Measurements from ENCODE around the gene MCM8.

Gene MCM8

GRCh38 chr20:5928836-5929715 is 21.4 kb upstream of the MCM8 start:
- H3K4me1 ChIP-seq (ENCODE audit: low read length): no peaks in the 10 kb centered on the region
- no peaks in the 10 kb centered on the region for H3K79me2 ChIP-seq (ENCODE audit: low read length)
- no peak overlapping the region for H2AFZ ChIP-seq (ENCODE audit: low read length)
- H4K20me1 ChIP-seq (ENCODE audit: insufficient read depth, low read length): no peaks in the 10 kb centered on the region
- no peaks in the 10 kb centered on the region for H3K9me3 ChIP-seq (replicated peaks; ENCODE audit: insufficient read depth, low read length)
- no peaks in the 10 kb centered on the region for H3K36me3 ChIP-seq (replicated peaks; ENCODE audit: insufficient read depth, low read length)
- H3K9me2 ChIP-seq (replicated peaks; ENCODE audit: insufficient read depth, low read length): no peaks in the 10 kb centered on the region
- no peak overlapping the region for H3K4me3 ChIP-seq (ENCODE audit: low read length)
- no peak for TF ChIP-seq CTCF (IDR thresholded peaks at IDR 0.05; ENCODE audit: low read length)
- TF ChIP-seq EZH2 (optimal IDR thresholded peaks at IDR 0.05; ENCODE audit: low read depth, low read length): no peak
- no peak for TF ChIP-seq EZH2phosphoT487 (IDR thresholded peaks at IDR 0.05; ENCODE audit: low read length)
- H3K27ac ChIP-seq (ENCODE audit: low read length): no peak overlapping the region
- DNase-seq: no peak
- no peak overlapping the region for H3K4me2 ChIP-seq (ENCODE audit: low read depth, low read length)
- no peaks in the 10 kb centered on the region for H3K27me3 ChIP-seq (replicated peaks; ENCODE audit: insufficient read depth, low read length)
- H3F3A ChIP-seq (ENCODE audit: insufficient read depth, low read length): no peaks in the 10 kb centered on the region
- H3K9ac ChIP-seq (ENCODE audit: low read length): no peak overlapping the region

DNA sequence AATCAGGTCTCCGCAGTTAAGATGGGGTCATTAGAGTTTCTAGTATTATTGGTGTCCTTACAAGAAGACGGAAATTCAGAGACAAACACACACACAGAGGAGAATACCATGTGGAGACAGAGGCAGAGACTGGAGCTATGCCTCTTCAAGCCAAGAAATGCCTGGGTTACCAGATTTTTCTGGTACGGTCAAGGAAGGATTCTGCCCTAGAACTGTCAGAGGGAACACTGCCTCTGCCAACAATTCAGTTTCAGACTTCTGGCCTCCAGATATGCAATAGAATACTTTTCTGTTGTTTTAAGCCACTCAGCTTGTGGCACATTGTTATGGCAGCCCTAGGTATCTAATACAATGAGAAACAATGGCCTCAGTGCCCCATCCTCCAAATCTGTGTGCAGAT is 19.0 kb upstream of the MCM8 start:
- Histone ChIP-seq H3K4me2 (ENCODE audit: low read depth, low read length) (no peak overlapping the region), H3F3A (ENCODE audit: insufficient read depth, low read length) (no peaks in the 10 kb centered on the region), H3K27ac (ENCODE audit: low read length) (no peak overlapping the region), H3K36me3 (replicated peaks; ENCODE audit: insufficient read depth, low read length) (no peaks in the 10 kb centered on the region), H2AFZ (ENCODE audit: low read length) (no peak overlapping the region), H3K79me2 (ENCODE audit: low read length) (no peaks in the 10 kb centered on the region), H3K4me3 (ENCODE audit: low read length) (no peak overlapping the region), H4K20me1 (ENCODE audit: insufficient read depth, low read length) (no peaks in the 10 kb centered on the region), H3K9me3 (replicated peaks; ENCODE audit: insufficient read depth, low read length) (no peaks in the 10 kb centered on the region), H3K4me1 (ENCODE audit: low read length) (no peaks in the 10 kb centered on the region), H3K9me2 (replicated peaks; ENCODE audit: insufficient read depth, low read length) (no peaks in the 10 kb centered on the region), H3K27me3 (replicated peaks; ENCODE audit: insufficient read depth, low read length) (no peaks in the 10 kb centered on the region), H3K9ac (ENCODE audit: low read length) (no peak overlapping the region)
- TF ChIP-seq EZH2phosphoT487 (IDR thresholded peaks at IDR 0.05; ENCODE audit: low read length) (no peak), CTCF (IDR thresholded peaks at IDR 0.05; ENCODE audit: low read length) (no peak), EZH2 (optimal IDR thresholded peaks at IDR 0.05; ENCODE audit: low read depth, low read length) (no peak)
- no peak for DNase-seq

GRCh38 chr20:5932796-5933195 is 17.7 kb upstream of the MCM8 start:
- no peak overlapping the region for H2AFZ ChIP-seq (ENCODE audit: low read length)
- H3K27me3 ChIP-seq (replicated peaks; ENCODE audit: insufficient read depth, low read length): no peaks in the 10 kb centered on the region
- no peaks in the 10 kb centered on the region for H3F3A ChIP-seq (ENCODE audit: insufficient read depth, low read length)
- H3K4me1 ChIP-seq (ENCODE audit: low read length): no peaks in the 10 kb centered on the region
- H3K36me3 ChIP-seq (replicated peaks; ENCODE audit: insufficient read depth, low read length): no peaks in the 10 kb centered on the region
- no peak overlapping the region for H3K27ac ChIP-seq (ENCODE audit: low read length)
- no peak overlapping the region for H3K4me2 ChIP-seq (ENCODE audit: low read depth, low read length)
- H4K20me1 ChIP-seq (ENCODE audit: insufficient read depth, low read length): no peaks in the 10 kb centered on the region
- no peaks in the 10 kb centered on the region for H3K79me2 ChIP-seq (ENCODE audit: low read length)
- TF ChIP-seq EZH2 (optimal IDR thresholded peaks at IDR 0.05; ENCODE audit: low read depth, low read length) (no peak), CTCF (IDR thresholded peaks at IDR 0.05; ENCODE audit: low read length) (no peak), EZH2phosphoT487 (IDR thresholded peaks at IDR 0.05; ENCODE audit: low read length) (no peak)
- DNase-seq: no peak
- H3K9me2 ChIP-seq (replicated peaks; ENCODE audit: insufficient read depth, low read length): no peaks in the 10 kb centered on the region
- H3K9me3 ChIP-seq (replicated peaks; ENCODE audit: insufficient read depth, low read length): no peaks in the 10 kb centered on the region
- H3K9ac ChIP-seq (ENCODE audit: low read length): no peak overlapping the region
- H3K4me3 ChIP-seq (ENCODE audit: low read length): no peak overlapping the region
